IMR-90 (cell line): Measurements from ENCODE around the gene PAX2. TPM values are rescaled to one million over a fixed set of nuclear protein-coding genes. Genes with fewer than 3 reads are reported as not detected.

Experiments used
- ATAC-seq: fragments of 200-7000 bp; cut with Tn5 transposase; 2 replicates; pipeline ENCODE4 v1.9.1; 2020; ENCODE audit warnings: low read depth, mild to moderate bottlenecking, moderate library complexity
- BruUV-seq: library from RNA; stranded (reverse); fragments of 400-500 nt; replicated peaks from 2 replicates; lab custom pipeline; 2021; lab: Mats Ljungman, UMichigan
- CTCF ChIA-PET: fragments of 300-600 bp; formaldehyde crosslinking; extraction: SDS; loops from one replicate; lab custom pipeline; 2021; ENCODE audit warnings: antibody characterized with exemption; lab: Yijun Ruan, JAX
- POLR2A ChIA-PET: fragments of 300-600 bp; sonication (Branson Sonifier 250); formaldehyde crosslinking; loops from one replicate; lab custom pipeline; 2022; ENCODE audit warnings: antibody characterized with exemption; ENCODE audit not compliant: unreplicated experiment; lab: Charles Lee
- DNase-seq: peaks from one replicate; pipeline ENCODE4 v3.0.0; 2013
- H2AFZ ChIP-seq: replicated peaks from 2 replicates; pipeline ENCODE3; 2013; ENCODE audit warnings: low read length, mild to moderate bottlenecking; ENCODE audit not compliant: poor library complexity
- H2AK5ac ChIP-seq: 2 replicates; pipeline ENCODE4 v1.6.1; 2013; ENCODE audit warnings: low read depth, low read length, inconsistent platforms
- H2AK9ac ChIP-seq: replicated peaks from 2 replicates; pipeline ENCODE3; 2013; ENCODE audit warnings: mild to moderate bottlenecking, low read depth, low read length, moderate library complexity; ENCODE audit not compliant: poor library complexity
- H2BK120ac ChIP-seq: 2 replicates; pipeline ENCODE4 v1.6.1; 2013; ENCODE audit warnings: low read depth, low read length, inconsistent platforms
- H2BK15ac ChIP-seq: 3 replicates; pipeline ENCODE4 v1.6.1; 2013; ENCODE audit warnings: low read depth, low read length, inconsistent platforms
- H2BK20ac ChIP-seq: 2 replicates; pipeline ENCODE4 v1.6.1; 2013; ENCODE audit warnings: low read depth, mild to moderate bottlenecking, inconsistent platforms, low read length, moderate library complexity
- H2BK5ac ChIP-seq: 2 replicates; pipeline ENCODE4 v1.6.1; 2013; ENCODE audit warnings: mild to moderate bottlenecking, low read depth, low read length, inconsistent platforms; ENCODE audit not compliant: poor library complexity, severe bottlenecking
- H3K14ac ChIP-seq: replicated peaks from 2 replicates; pipeline ENCODE4 v1.6.1; 2013; ENCODE audit warnings: low read depth, low read length, inconsistent platforms
- H3K18ac ChIP-seq: 2 replicates; pipeline ENCODE4 v1.6.1; 2013; ENCODE audit warnings: low read depth, low read length, control low read depth
- H3K23ac ChIP-seq: 2 replicates; pipeline ENCODE4 v1.6.1; 2013; ENCODE audit warnings: low read depth, low read length, inconsistent platforms
- H3K27ac ChIP-seq: 2 replicates; pipeline ENCODE4 v1.5.1; 2013; ENCODE audit warnings: mild to moderate bottlenecking, control low read depth, low read length; ENCODE audit not compliant: insufficient read depth
- H3K27me3 ChIP-seq: 2 replicates; pipeline ENCODE4 v1.6.1; 2013; ENCODE audit warnings: low read length; ENCODE audit not compliant: control insufficient read depth, insufficient read depth
- H3K36me3 ChIP-seq: 2 replicates; pipeline ENCODE4 v1.6.1; 2013; ENCODE audit warnings: low read length, mixed read lengths; ENCODE audit not compliant: control insufficient read depth, insufficient read depth
- H3K4ac ChIP-seq: 2 replicates; pipeline ENCODE4 v1.6.1; 2013; ENCODE audit warnings: low read depth, low read length, inconsistent platforms
- H3K4me1 ChIP-seq: 2 replicates; pipeline ENCODE4 v1.6.1; 2013; ENCODE audit warnings: low read length, mixed read lengths; ENCODE audit not compliant: control insufficient read depth, insufficient read depth
- H3K4me2 ChIP-seq: 2 replicates; pipeline ENCODE4 v1.6.1; 2013; ENCODE audit warnings: low read depth, mild to moderate bottlenecking, control low read depth, low read length, moderate library complexity
- H3K4me3 ChIP-seq: 2 replicates; pipeline ENCODE4 v1.5.1; 2013; ENCODE audit warnings: low read depth, mild to moderate bottlenecking, control low read depth, low read length, moderate library complexity; ENCODE audit not compliant: insufficient read depth
- H3K56ac ChIP-seq: 2 replicates; pipeline ENCODE4 v1.6.1; 2013; ENCODE audit warnings: low read length, inconsistent platforms; ENCODE audit not compliant: insufficient read depth; ENCODE audit errors: extremely low read depth
- H3K79me1 ChIP-seq, 2 experiments: 2 replicates each; pipeline ENCODE4 v1.6.1; 2013; ENCODE audit warnings: low read length in 2 of 2, inconsistent platforms in 1 of 2, low read depth in 1 of 2
- H3K9ac ChIP-seq: 2 replicates; pipeline ENCODE4 v1.6.1; 2013; ENCODE audit warnings: low read depth, low read length, control low read depth
- H3K9me1 ChIP-seq: 2 replicates; pipeline ENCODE4 v1.6.1; 2013; ENCODE audit warnings: low read length, inconsistent platforms; ENCODE audit not compliant: insufficient read depth
- H3K9me3 ChIP-seq: 2 replicates; pipeline ENCODE4 v1.6.1; 2013; ENCODE audit warnings: low read length; ENCODE audit not compliant: control insufficient read depth, insufficient read depth
- H4K20me1 ChIP-seq: 2 replicates; pipeline ENCODE4 v1.6.1; 2013; ENCODE audit warnings: low read length, inconsistent platforms; ENCODE audit not compliant: insufficient read depth
- H4K5ac ChIP-seq: 2 replicates; pipeline ENCODE4 v1.6.1; 2013; ENCODE audit warnings: mild to moderate bottlenecking, low read depth, low read length, control low read depth
- H4K8ac ChIP-seq, 2 experiments: 2 replicates each; pipeline ENCODE4 v1.6.1; 2013; ENCODE audit warnings: low read depth in 2 of 2, low read length in 2 of 2, control low read depth in 1 of 2, inconsistent platforms in 1 of 2
- H4K91ac ChIP-seq: 2 replicates; pipeline ENCODE4 v1.6.1; 2013; ENCODE audit warnings: low read depth, low read length, inconsistent platforms; ENCODE audit not compliant: insufficient read depth
- BHLHE40 ChIP-seq: fragments of 150-350 bp; IDR thresholded peaks from 2 replicates; pipeline ENCODE4 v1.6.1; 2016; ENCODE audit warnings: mild to moderate bottlenecking, low read depth, low read length
- CEBPB ChIP-seq: IDR thresholded peaks from 2 replicates; pipeline ENCODE4 v1.6.1; 2012; ENCODE audit warnings: low read depth, low read length, improper control_type of control experiment
- CHD1 ChIP-seq: IDR thresholded peaks from 2 replicates; pipeline ENCODE4 v1.6.1; 2012; ENCODE audit warnings: low read depth, low read length, improper control_type of control experiment
- CTCF ChIP-seq: conservative IDR thresholded peaks from 2 replicates; pipeline ENCODE4 v1.5.1; 2012; ENCODE audit warnings: mild to moderate bottlenecking, low read depth, low read length, improper control_type of control experiment
- ELK1 ChIP-seq: fragments of 150-350 bp; IDR thresholded peaks from 2 replicates; pipeline ENCODE4 v1.6.1; 2016; ENCODE audit warnings: low read depth, mild to moderate bottlenecking, low read length, moderate library complexity, borderline replicate concordance
- FOS ChIP-seq: fragments of 150-350 bp; IDR thresholded peaks from 2 replicates; pipeline ENCODE4 v1.6.1; 2016; ENCODE audit warnings: low read depth, low read length
- MAFK ChIP-seq: IDR thresholded peaks from 2 replicates; pipeline ENCODE4 v1.6.1; 2012; ENCODE audit warnings: low read depth, low read length, improper control_type of control experiment
- MAZ ChIP-seq: IDR thresholded peaks from 2 replicates; pipeline ENCODE4 v1.6.1; 2012; ENCODE audit warnings: low read depth, mild to moderate bottlenecking, low read length, improper control_type of control experiment, moderate library complexity, borderline replicate concordance
- MXI1 ChIP-seq: IDR thresholded peaks from 2 replicates; pipeline ENCODE4 v1.6.1; 2012; ENCODE audit warnings: low read depth, mild to moderate bottlenecking, low read length, moderate library complexity, borderline replicate concordance
- NFE2L2 ChIP-seq: fragments of 150-350 bp; IDR thresholded peaks from 2 replicates; pipeline ENCODE4 v1.6.1; 2016; ENCODE audit warnings: low read depth, mild to moderate bottlenecking, low read length
- POLR2A ChIP-seq: IDR thresholded peaks from 2 replicates; pipeline ENCODE4 v1.6.1; 2012; ENCODE audit warnings: mild to moderate bottlenecking, low read depth, low read length
- RAD21 ChIP-seq: IDR thresholded peaks from 2 replicates; pipeline ENCODE4 v1.6.1; 2012; ENCODE audit warnings: low read length, improper control_type of control experiment
- RCOR1 ChIP-seq: IDR thresholded peaks from 2 replicates; pipeline ENCODE4 v1.6.1; 2012; ENCODE audit warnings: mild to moderate bottlenecking, low read length, improper control_type of control experiment; ENCODE audit not compliant: insufficient replicate concordance
- RFX5 ChIP-seq: IDR thresholded peaks from 2 replicates; pipeline ENCODE4 v1.8.0; 2012; ENCODE audit warnings: low read depth, mild to moderate bottlenecking, low read length, moderate library complexity
- SMC3 ChIP-seq: fragments of 150-350 bp; IDR thresholded peaks from 2 replicates; pipeline ENCODE4 v1.6.1; 2016; ENCODE audit warnings: low read depth, mild to moderate bottlenecking, antibody characterized with exemption, low read length, moderate library complexity
- USF2 ChIP-seq: fragments of 150-350 bp; IDR thresholded peaks from 2 replicates; pipeline ENCODE4 v1.6.1; 2017; ENCODE audit warnings: mild to moderate bottlenecking, antibody characterized with exemption, low read length, low read depth
- WGBS, 2 experiments: methylation state at CpG; one replicate each; pipeline versions ENCODE4 v1.1.5 to v1.1.7; 2013; ENCODE audit warnings: missing lambda C conversion rate in 2 of 2; ENCODE audit not compliant: insufficient read length in 1 of 2; ENCODE audit errors: extremely low coverage in 2 of 2; 5-methylcytosine and 5-hydroxymethylcytosine counted together
- dilution Hi-C: fragments of 300-500 bp; cut with HindIII; formaldehyde crosslinking; loops from one replicate; pipeline ENCODE4 v1.14.3; 2018; ENCODE audit warnings: low sequenced_read_pairs; ENCODE audit not compliant: unreplicated experiment
- in situ Hi-C: fragments of 300-500 bp; cut with MboI; formaldehyde crosslinking; loops from 3 replicates; pipeline ENCODE4 v1.14.3; 2019; ENCODE audit warnings: low sequenced_read_pairs, inconsistent platforms, mixed read lengths
- intact Hi-C: fragments of 100-400 bp; cut with micrococcal nuclease; formaldehyde crosslinking; loops from 2 replicates; pipeline ENCODE4 v1.10.0; 2022
- polyA plus RNA-seq, 3 experiments: library from polyadenylated mRNA; depleted of rRNA; stranded (reverse); fragments of >200 nt; gene quantifications; 2 replicates each; pipeline ENCODE4 v1.2.3, GENCODE V29; 2012; ENCODE audit warnings: low replicate concordance in 1 of 3
- total RNA-seq: library from RNA; depleted of rRNA; stranded (reverse); fragments of >200 nt; gene quantifications from 2 replicates; pipeline ENCODE4 v1.2.3, GENCODE V29; 2012

Gene PAX2
- total and polyA plus RNA-seq, 2 of the 4 experiments (the other 2 are of a cell fraction): not detected

- 22% methylated on average over 3 of the region's 21 CpGs; no CpG with 5 or more reads in 1 of the 2 experiments for WGBS, 2 experiments
These were observed 7.1 kb upstream of the PAX2 start for GRCh38 chr10:100738055-100738827.

More at GRCh38 chr10:100738055-100738827, 7.1 kb upstream of the PAX2 start:
- H3K4me1 ChIP-seq: no peaks in the 10 kb centered on the region
- DNase-seq: no peak
- H2BK20ac ChIP-seq: no peak overlapping the region
- no peak overlapping the region for H3K9ac ChIP-seq
- no peak overlapping the region for H3K23ac ChIP-seq
- dilution Hi-C loops (no loop called here), in situ Hi-C loops (no loop called here), intact Hi-C loops (no loop called here)
- ChIA-PET CTCF (no interaction called here), POLR2A (no interaction called here)
- peaks cover 4% of the 10 kb centered on the region; the same call in 1 of the 2 replicates for H4K20me1 ChIP-seq
- H4K91ac ChIP-seq: no peak overlapping the region
- no peak overlapping the region for H3K56ac ChIP-seq
- H3K4me3 ChIP-seq: no peak overlapping the region
- no peak overlapping the region for H3K4me2 ChIP-seq
- BruUV-seq: no TSS peak
- H2BK120ac ChIP-seq: no peak overlapping the region
- H3K27me3 ChIP-seq: peaks cover 97% of the 10 kb centered on the region
- no peak overlapping the region for H3K14ac ChIP-seq
- no peak overlapping the region for H2BK15ac ChIP-seq
- no peak for ATAC-seq
- H3K79me1 ChIP-seq: no peaks in the 10 kb centered on the region
- no peak overlapping the region for H3K27ac ChIP-seq
- no peak overlapping the region for H3K18ac ChIP-seq
- H2AK9ac ChIP-seq: no peak overlapping the region
- H3K9me1 ChIP-seq: no peaks in the 10 kb centered on the region
- no peak overlapping the region for H2AK5ac ChIP-seq
- no peak overlapping the region for H4K8ac ChIP-seq
- peaks cover 4% of the 10 kb centered on the region; the same call in 1 of the 2 replicates for H3K9me3 ChIP-seq
- no peaks in the 10 kb centered on the region for H3K36me3 ChIP-seq
- no peak overlapping the region for H4K5ac ChIP-seq
- no peak overlapping the region for H2AFZ ChIP-seq
- H3K4ac ChIP-seq: no peak overlapping the region
- TF ChIP-seq ELK1 (no peak), MAZ (no peak), BHLHE40 (no peak), CTCF (no peak), USF2 (no peak), MXI1 (no peak), RCOR1 (no peak), NFE2L2 (no peak), POLR2A (no peak), RAD21 (no peak), FOS (no peak), RFX5 (no peak), CEBPB (no peak), CHD1 (no peak), SMC3 (no peak), MAFK (no peak)
- no peak overlapping the region for H2BK5ac ChIP-seq
